LNCaP clone FGC (cell line): Measurements from ENCODE around the gene RFX2.

ENCODE experiments used
- DNase-seq: peaks from one replicate; pipeline ENCODE4 v3.0.0-alpha.2; 2011; ENCODE audit warnings: low read depth
- H3K4me3 ChIP-seq: 2 replicates; pipeline ENCODE4 v1.5.1; 2011; ENCODE audit warnings: mild to moderate bottlenecking, low read depth, low read length, control low read depth
- TF ChIP-seq, protein P1 (sequence below): IDR thresholded peaks from 2 replicates; pipeline ENCODE4 v1.5.1; 2012; ENCODE audit warnings: mild to moderate bottlenecking; ENCODE audit not compliant: control insufficient read depth, insufficient read depth; ENCODE audit errors: extremely low read depth

Gene RFX2

DNA sequence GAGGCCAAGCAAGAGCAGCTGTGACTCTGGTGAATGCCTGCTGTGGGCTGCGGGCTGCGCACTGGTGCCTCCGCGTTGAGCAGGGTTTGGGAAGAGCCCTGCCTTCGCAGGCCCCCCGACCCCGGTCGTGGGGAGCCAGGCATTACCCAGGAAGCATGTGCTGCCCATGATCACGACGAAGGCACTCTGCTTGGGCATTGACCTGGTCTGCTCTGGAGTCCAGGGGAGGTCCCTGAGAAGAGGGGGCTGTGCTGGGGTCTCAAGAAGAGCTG is 151.5 kb downstream of the RFX2 start:
- no peak overlapping the region for H3K4me3 ChIP-seq
- TF ChIP-seq, protein P1, sequence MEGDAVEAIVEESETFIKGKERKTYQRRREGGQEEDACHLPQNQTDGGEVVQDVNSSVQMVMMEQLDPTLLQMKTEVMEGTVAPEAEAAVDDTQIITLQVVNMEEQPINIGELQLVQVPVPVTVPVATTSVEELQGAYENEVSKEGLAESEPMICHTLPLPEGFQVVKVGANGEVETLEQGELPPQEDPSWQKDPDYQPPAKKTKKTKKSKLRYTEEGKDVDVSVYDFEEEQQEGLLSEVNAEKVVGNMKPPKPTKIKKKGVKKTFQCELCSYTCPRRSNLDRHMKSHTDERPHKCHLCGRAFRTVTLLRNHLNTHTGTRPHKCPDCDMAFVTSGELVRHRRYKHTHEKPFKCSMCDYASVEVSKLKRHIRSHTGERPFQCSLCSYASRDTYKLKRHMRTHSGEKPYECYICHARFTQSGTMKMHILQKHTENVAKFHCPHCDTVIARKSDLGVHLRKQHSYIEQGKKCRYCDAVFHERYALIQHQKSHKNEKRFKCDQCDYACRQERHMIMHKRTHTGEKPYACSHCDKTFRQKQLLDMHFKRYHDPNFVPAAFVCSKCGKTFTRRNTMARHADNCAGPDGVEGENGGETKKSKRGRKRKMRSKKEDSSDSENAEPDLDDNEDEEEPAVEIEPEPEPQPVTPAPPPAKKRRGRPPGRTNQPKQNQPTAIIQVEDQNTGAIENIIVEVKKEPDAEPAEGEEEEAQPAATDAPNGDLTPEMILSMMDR, result no peak
- DNase-seq, result no peak

DNA sequence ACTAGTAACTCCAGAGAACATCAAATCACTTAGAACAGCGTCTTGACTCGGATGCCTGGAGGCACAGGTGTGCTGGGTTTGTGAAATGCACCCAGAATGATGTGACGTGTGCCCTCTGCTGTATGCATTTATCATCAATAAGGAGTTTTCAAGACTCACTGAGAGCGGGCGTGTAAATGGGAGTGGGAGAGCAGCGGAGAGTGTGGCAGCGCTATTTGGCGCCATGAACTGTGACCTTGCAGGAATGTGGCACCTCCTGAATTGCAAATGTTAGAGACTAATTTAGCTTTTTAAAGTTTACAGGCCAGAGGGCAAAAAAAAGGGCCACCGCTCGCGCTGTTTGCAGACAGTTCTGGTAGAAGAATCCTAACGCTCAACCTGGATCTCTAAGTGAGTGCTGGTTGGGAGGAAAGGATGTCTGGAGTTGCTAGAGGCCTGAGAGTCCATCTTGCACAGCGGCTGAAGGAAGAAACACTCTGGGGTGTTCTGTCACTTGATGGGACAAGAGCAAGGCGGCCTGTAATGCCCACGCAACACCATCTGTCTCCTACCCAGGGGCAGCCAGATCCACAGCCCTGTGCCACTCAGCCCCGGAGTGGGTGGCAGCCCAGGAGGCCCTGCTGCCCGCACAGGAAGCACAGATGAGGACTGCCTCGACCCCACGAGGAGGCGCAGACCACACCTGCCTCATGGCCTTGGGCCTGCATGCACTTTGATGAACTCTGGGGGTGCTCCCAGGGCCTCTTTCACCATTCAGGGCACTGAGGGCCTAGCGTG is 152.0 kb downstream of the RFX2 start:
- no peak for DNase-seq
- TF ChIP-seq, protein P1, result no peak
- H3K4me3 ChIP-seq, result no peak overlapping the region

DNA sequence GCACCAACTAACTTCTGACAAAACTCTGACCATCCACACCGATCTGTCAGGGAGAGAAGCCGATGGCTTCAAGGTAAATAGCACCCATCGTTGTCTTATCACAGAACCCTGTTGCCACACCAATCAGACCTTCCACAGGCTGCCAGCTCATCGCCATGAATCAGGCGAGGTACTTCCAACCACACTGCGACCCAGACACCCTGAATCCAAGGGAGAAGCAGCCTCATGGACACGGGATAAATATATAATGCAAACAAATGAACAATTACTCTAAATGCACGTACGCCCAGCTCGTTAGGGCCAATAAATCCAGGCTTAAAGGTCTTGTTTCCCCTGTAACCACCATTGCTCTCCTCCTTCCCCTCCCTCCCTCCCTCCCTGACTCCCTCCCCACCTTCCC is 153.1 kb downstream of the RFX2 start:
- TF ChIP-seq, protein P1, result no peak
- no peak overlapping the region for H3K4me3 ChIP-seq
- no peak for DNase-seq

DNA sequence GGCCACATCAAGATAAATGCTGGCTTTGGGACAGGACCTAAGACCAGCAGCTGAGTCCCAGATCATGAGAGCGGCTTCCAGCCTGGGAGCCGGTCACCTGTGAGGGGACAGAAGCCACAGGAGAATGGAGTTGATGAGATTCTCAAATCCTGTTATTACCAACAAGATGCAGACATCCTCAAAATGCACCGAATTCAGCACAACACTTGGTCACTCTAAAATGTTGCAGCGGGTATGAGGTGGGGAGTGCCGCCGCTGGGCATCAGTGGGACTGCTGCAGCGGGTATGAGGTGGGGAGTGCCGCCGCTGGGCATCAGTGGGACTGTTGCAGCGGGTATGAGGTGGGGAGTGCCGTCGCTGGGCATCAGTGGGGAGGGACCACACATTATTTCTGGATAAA is 153.6 kb downstream of the RFX2 start:
- TF ChIP-seq, protein P1, result no peak
- H3K4me3 ChIP-seq, result no peak overlapping the region
- DNase-seq, result no peak

DNA sequence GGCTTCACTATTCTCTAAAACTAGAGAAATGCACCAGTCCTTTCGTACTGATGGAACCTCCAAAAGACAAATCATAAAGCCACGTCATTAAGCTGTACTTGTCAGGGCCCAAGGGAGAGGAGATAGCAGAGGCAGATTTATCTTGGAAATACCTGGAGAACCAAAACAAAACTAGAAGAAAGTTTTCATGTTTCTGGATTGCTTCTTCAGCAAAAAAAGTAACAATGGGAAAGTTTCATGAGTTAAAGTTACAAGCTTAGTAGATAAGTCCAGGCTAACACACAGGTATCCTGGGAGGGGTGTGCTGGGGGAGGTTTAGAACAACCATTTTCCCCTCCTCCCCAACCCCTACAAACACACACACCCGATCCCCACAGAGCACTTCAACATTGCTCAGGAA is 154.0 kb downstream of the RFX2 start:
- no peak overlapping the region for H3K4me3 ChIP-seq
- TF ChIP-seq, protein P1, result no peak
- DNase-seq, result no peak

DNA sequence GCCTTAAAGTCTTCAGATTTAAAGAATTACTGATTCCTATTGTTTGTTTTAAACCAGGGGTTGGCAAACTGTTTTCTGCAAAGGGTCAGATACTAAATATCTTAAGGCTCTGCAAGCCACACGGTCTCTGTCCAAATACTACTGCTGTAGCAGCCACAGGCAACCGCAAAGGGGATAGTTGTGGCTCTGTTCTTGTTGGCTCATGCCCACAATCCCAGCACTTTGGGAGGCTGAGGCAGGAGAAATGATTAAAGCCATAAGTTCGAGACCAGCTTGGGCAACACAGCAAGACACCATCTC is 154.7 kb downstream of the RFX2 start:
- no peak for DNase-seq
- TF ChIP-seq, protein P1, result no peak
- no peak overlapping the region for H3K4me3 ChIP-seq

DNA sequence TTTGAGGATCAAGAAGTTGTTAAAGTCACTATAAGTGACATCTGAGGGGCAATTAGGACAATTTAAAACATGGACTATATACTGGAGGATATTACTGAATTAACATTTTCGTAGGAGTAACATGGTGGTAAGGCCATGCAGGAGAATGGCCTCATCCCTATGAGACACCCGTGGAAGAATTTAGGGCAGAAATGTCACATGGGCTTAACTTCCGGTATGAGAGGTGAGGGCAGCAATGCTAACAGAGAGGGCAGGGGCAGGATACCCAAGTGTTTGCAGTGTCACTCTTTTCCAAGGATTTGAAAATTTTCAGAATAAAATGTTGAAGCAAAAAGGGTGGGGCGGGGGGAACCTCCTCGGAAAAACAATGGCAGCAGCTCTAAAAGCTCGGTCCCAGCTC is 156.0 kb downstream of the RFX2 start:
- no peak for DNase-seq
- no peak overlapping the region for H3K4me3 ChIP-seq
- TF ChIP-seq, protein P1, result no peak
